Loucy (cell line): Measurements from ENCODE around the gene SMIM27.
"Not testable (repeated sequence)": the region's sequence is repeated elsewhere in the genome, so short reads cannot be mapped to it uniquely, and the experiment has no call there.

Source experiments
- CTCF ChIP-seq: fragments of 200-600 bp; sonication (generic); conservative IDR thresholded peaks from 2 replicates; pipeline ENCODE4 v1.5.1; 2014; ENCODE audit warnings: mild to moderate bottlenecking, antibody characterized with exemption, low read length
- EZH2phosphoT487 ChIP-seq: fragments of 200-600 bp; IDR thresholded peaks from 2 replicates; pipeline ENCODE4 v1.6.1; 2018; ENCODE audit warnings: antibody characterized with exemption, mild to moderate bottlenecking, moderate library complexity, borderline replicate concordance

GRCh38 chr9:32599021-32599420, 46.9 kb downstream of the SMIM27 start:
- TF ChIP-seq CTCF, EZH2phosphoT487: not testable (repeated sequence)
